ENCODE data around the gene EFNA5.

Gene EFNA5

GRCh38 chr5:107381189-107381856, 289.4 kb downstream of the EFNA5 start:
- DNase-seq = no peak

GRCh38 chr5:107380654-107381053, 290.1 kb downstream of the EFNA5 start:
- no peak for DNase-seq

- no peak for DNase-seq
These were observed 292.4 kb downstream of the EFNA5 start for GRCh38 chr5:107378218-107378899.

GRCh38 chr5:107377277-107377609, 293.5 kb downstream of the EFNA5 start:
- no peak for DNase-seq

GRCh38 chr5:107376546-107377276, 294.0 kb downstream of the EFNA5 start:
- no peak for DNase-seq

- DNase-seq = no peak
These were observed 297.0 kb downstream of the EFNA5 start for GRCh38 chr5:107373549-107374263.

- no peak for DNase-seq
These were observed 297.9 kb downstream of the EFNA5 start for GRCh38 chr5:107372723-107373450.

GRCh38 chr5:107370396-107370968, 300.3 kb downstream of the EFNA5 start:
- DNase-seq = no peak

- DNase-seq = no peak
These were observed 301.1 kb downstream of the EFNA5 start for GRCh38 chr5:107369622-107370021.

GRCh38 chr5:107368615-107369014, 302.1 kb downstream of the EFNA5 start:
- DNase-seq = no peak

GRCh38 chr5:107367939-107368338, 302.8 kb downstream of the EFNA5 start:
- DNase-seq = no peak

GRCh38 chr5:107367480-107367879, 303.3 kb downstream of the EFNA5 start:
- no peak for DNase-seq

- DNase-seq = no peak
These were observed 305.2 kb downstream of the EFNA5 start for GRCh38 chr5:107365320-107366109.

GRCh38 chr5:107364443-107365319, 306.1 kb downstream of the EFNA5 start:
- no peak for DNase-seq

- no peak for DNase-seq
These were observed 307.0 kb downstream of the EFNA5 start for GRCh38 chr5:107363768-107364167.

GRCh38 chr5:107361945-107362344, 308.8 kb downstream of the EFNA5 start:
- DNase-seq = no peak

- DNase-seq = no peak
These were observed 310.9 kb downstream of the EFNA5 start for GRCh38 chr5:107359916-107360234.

GRCh38 chr5:107359033-107359915, 311.5 kb downstream of the EFNA5 start:
- DNase-seq = no peak

- DNase-seq = no peak
These were observed 313.8 kb downstream of the EFNA5 start for GRCh38 chr5:107356891-107357290.

GRCh38 chr5:107352576-107352975, 318.2 kb downstream of the EFNA5 start:
- DNase-seq = no peak

All from NCI-H510A treated with DMSO at 0.1 percent for 48 hours (cell line).